GM12878 (cell line): ENCODE results near the gene GSTA1. TPM values are rescaled to one million over a fixed set of nuclear protein-coding genes. Genes with fewer than 3 reads are reported as not detected.

ENCODE experiments used
- ATAC-seq: fragments of 200-7000 bp; cut with Tn5 transposase; 3 replicates; pipeline ENCODE4 v1.9.1; 2020; ENCODE audit warnings: mild to moderate bottlenecking, moderate library complexity
- BruUV-seq: library from RNA; stranded (reverse); fragments of 400-500 nt; replicated peaks from 2 replicates; lab custom pipeline; 2021; lab: Mats Ljungman, UMichigan
- CTCF ChIA-PET: fragments of 300-600 bp; sonication (Branson Sonifier 250); formaldehyde crosslinking; extraction: SDS; loops from one replicate; lab custom pipeline; 2021; ENCODE audit warnings: inconsistent platforms; lab: Yijun Ruan, JAX
- POLR2A ChIA-PET: fragments of 350-600 bp; formaldehyde crosslinking; extraction: SDS; loops from one replicate; lab custom pipeline; 2021; ENCODE audit warnings: inconsistent platforms; lab: Charles Lee
- RAD21 ChIA-PET: fragments of 300-600 bp; sonication (Branson Sonifier 250); formaldehyde crosslinking; loops from one replicate; lab custom pipeline; 2023; ENCODE audit warnings: antibody characterized with exemption; ENCODE audit not compliant: unreplicated experiment; lab: Charles Lee
- SMC1A ChIA-PET: fragments of 300-600 bp; sonication (Branson Sonifier 250); formaldehyde crosslinking; loops from one replicate; lab custom pipeline; 2023; ENCODE audit not compliant: unreplicated experiment, uncharacterized antibody; lab: Charles Lee
- DNase-seq: peaks from one replicate; pipeline ENCODE4 v3.0.0-alpha.2; 2011; ENCODE audit warnings: low read depth, low spot score
- FAIRE-seq: peaks from 3 replicates; lab custom pipeline; 2011; peaks lifted over from hg19 to GRCh38; lab: Jason Lieb, UNC
- H2AFZ ChIP-seq: 2 replicates; pipeline ENCODE4 v1.6.0; 2011; ENCODE audit warnings: low read depth, low read length, control low read depth; ENCODE audit not compliant: control insufficient read depth
- H3K27ac ChIP-seq: 2 replicates; pipeline ENCODE4 v1.5.1; 2011; ENCODE audit warnings: control low read depth; ENCODE audit not compliant: control insufficient read depth, insufficient read depth
- H3K27me3 ChIP-seq, 2 experiments: replicated peaks in 1 of 2; 2 replicates each; pipeline versions ENCODE4 v1.6.0 to v1.6.1; 2011; ENCODE audit warnings: low read length in 1 of 2; ENCODE audit not compliant: control insufficient read depth in 2 of 2, insufficient read depth in 2 of 2
- H3K36me3 ChIP-seq, 2 experiments: 2 replicates each; pipeline ENCODE4 v1.5.1; 2011; ENCODE audit warnings: low read length in 1 of 2; ENCODE audit not compliant: control insufficient read depth in 2 of 2, insufficient read depth in 2 of 2
- H3K4me1 ChIP-seq: 2 replicates; pipeline ENCODE4 v1.6.1; 2011; ENCODE audit warnings: mild to moderate bottlenecking, low read length, moderate library complexity, mixed read lengths; ENCODE audit not compliant: control insufficient read depth, insufficient read depth
- H3K4me2 ChIP-seq: 2 replicates; pipeline ENCODE4 v1.6.0; 2011; ENCODE audit warnings: control low read depth; ENCODE audit not compliant: control insufficient read depth, insufficient read depth
- H3K4me3 ChIP-seq: fragments of 200-600 bp; sonication (generic); 2 replicates; pipeline ENCODE4 v1.5.1; 2016
- H3K79me2 ChIP-seq: 2 replicates; pipeline ENCODE4 v1.6.0; 2011; ENCODE audit warnings: low read length; ENCODE audit not compliant: control insufficient read depth, insufficient read depth
- H3K9ac ChIP-seq: 2 replicates; pipeline ENCODE4 v1.8.0; 2011; ENCODE audit warnings: low read length, control low read depth, mixed read lengths; ENCODE audit not compliant: control insufficient read depth, insufficient read depth
- H3K9me3 ChIP-seq: replicated peaks from 3 replicates; pipeline ENCODE4 v1.5.1; 2011; ENCODE audit warnings: mild to moderate bottlenecking, low read length; ENCODE audit not compliant: control insufficient read depth, insufficient read depth
- H4K20me1 ChIP-seq: 2 replicates; pipeline ENCODE4 v1.6.0; 2011; ENCODE audit not compliant: control insufficient read depth, insufficient read depth
- CBX3 ChIP-seq: fragments of 200-600 bp; sonication (generic); IDR thresholded peaks from 2 replicates; pipeline ENCODE4 v1.6.1; 2016; ENCODE audit warnings: low read depth, borderline replicate concordance
- CBX5 ChIP-seq: sonication (generic); IDR thresholded peaks from 2 replicates; pipeline ENCODE4 v1.6.1; 2016; ENCODE audit warnings: low read depth, moderate library complexity, mild to moderate bottlenecking, inconsistent platforms
- CTCF ChIP-seq, 3 experiments: IDR thresholded peaks in 2 of 3; conservative IDR thresholded peaks in 1 of 3; 2 replicates each; pipeline ENCODE4 v1.5.1; 2011; ENCODE audit warnings: low read depth in 3 of 3, low read length in 3 of 3, mild to moderate bottlenecking in 3 of 3, control low read depth in 2 of 3, moderate library complexity in 2 of 3, inconsistent platforms in 1 of 3, mixed read lengths in 1 of 3; ENCODE audit not compliant: control insufficient read depth in 2 of 3, insufficient read depth in 1 of 3; ENCODE audit errors: extremely low read depth in 1 of 3
- KLF5 ChIP-seq: fragments of 450-650 bp; IDR thresholded peaks from 2 replicates; pipeline ENCODE4 v1.6.1; 2014; ENCODE audit warnings: mild to moderate bottlenecking; ENCODE audit not compliant: partially characterized antibody
- MXI1 ChIP-seq: fragments of 150-350 bp; IDR thresholded peaks from 2 replicates; pipeline ENCODE4 v1.6.1; 2011; ENCODE audit warnings: low read depth, mild to moderate bottlenecking, inconsistent platforms, low read length, improper control_type of control experiment
- POLR2AphosphoS5 ChIP-seq: IDR thresholded peaks from 2 replicates; pipeline ENCODE4 v1.6.1; 2011; ENCODE audit warnings: mild to moderate bottlenecking, low read length, inconsistent platforms
- RAD21 ChIP-seq: IDR thresholded peaks from 2 replicates; pipeline ENCODE4 v1.6.1; 2011; ENCODE audit warnings: mild to moderate bottlenecking, low read depth, low read length, moderate library complexity; ENCODE audit not compliant: insufficient read depth
- RB1 ChIP-seq: fragments of 450-650 bp; formaldehyde crosslinking; IDR thresholded peaks from 2 replicates; pipeline ENCODE4 v1.6.1; 2017; ENCODE audit warnings: mild to moderate bottlenecking, borderline replicate concordance
- RBBP5 ChIP-seq: fragments of 200-600 bp; sonication (generic); conservative IDR thresholded peaks from 2 replicates; pipeline ENCODE4 v1.6.1; 2016
- SMC3 ChIP-seq: IDR thresholded peaks from 2 replicates; pipeline ENCODE4 v1.6.1; 2011; ENCODE audit warnings: low read length, improper control_type of control experiment, borderline replicate concordance
- SREBF1 ChIP-seq: IDR thresholded peaks from 2 replicates; pipeline ENCODE4 v1.6.1; 2012; ENCODE audit warnings: mild to moderate bottlenecking, low read length
- USF1 ChIP-seq: IDR thresholded peaks from 2 replicates; pipeline ENCODE4 v1.6.1; 2011; ENCODE audit warnings: borderline replicate concordance, low read depth, mild to moderate bottlenecking, moderate library complexity, mixed read lengths, low read length; ENCODE audit not compliant: insufficient read depth; ENCODE audit errors: extremely low read length
- WGBS: methylation state at CpG from one replicate; pipeline ENCODE4 v1.1.6; 2016; ENCODE audit warnings: low lambda C conversion rate; ENCODE audit not compliant: insufficient replicate concordance, insufficient coverage; ENCODE audit errors: missing lambda C conversion rate; 5-methylcytosine and 5-hydroxymethylcytosine counted together
- in situ Hi-C: fragments of 300-500 bp; cut with MboI; formaldehyde crosslinking; loops from 9 replicates; pipeline ENCODE4 v1.14.3; 2018; ENCODE audit warnings: mixed read lengths
- intact Hi-C: fragments of 100-400 bp; cut with micrococcal nuclease; formaldehyde crosslinking; loops from one replicate; pipeline ENCODE4 v1.14.2; 2022; ENCODE audit not compliant: unreplicated experiment
- polyA plus RNA-seq, 11 experiments: library from polyadenylated mRNA; depleted of rRNA in 4 of 11; unstranded in 6 of 11; stranded (reverse) in 5 of 11; fragments of >200 nt; fragmentation: Nextera tagmentation in 4 of 11; fragmentation: Illumina TruSeq in 1 of 11; extraction: Ambion mirVana in 4 of 11; extraction: Trizol in 1 of 11; gene quantifications; 1 replicate in 1 of 11; 2 replicates in 10 of 11; pipeline versions ENCODE4 v1.2.1 to v1.2.3, GENCODE V29; 2011 to 2016; ENCODE audit warnings: inconsistent platforms in 2 of 11, missing spikeins in 2 of 11, low read depth in 1 of 11
- total RNA-seq, 4 experiments: library from RNA; depleted of rRNA in 3 of 4; stranded (reverse); fragments of >200 nt in 3 of 4; fragmentation: Illumina TruSeq in 1 of 4; extraction: Trizol in 1 of 4; gene quantifications; 2 replicates each; pipeline versions ENCODE4 v1.2.1 to v1.2.3, GENCODE V29; 2013 to 2021

The GSTA1 gene
- total and polyA plus RNA-seq, 10 of the 15 experiments (the other 5 are each of a cell fraction or from before 2014, with no cell fraction given): 0.51 TPM; not detected in 9

- TF ChIP-seq KLF5: no peak
- TF ChIP-seq POLR2AphosphoS5: no peak
- no peak for TF ChIP-seq MXI1
- TF ChIP-seq CBX5: no peak
- TF ChIP-seq RBBP5: no peak
- no peak for TF ChIP-seq USF1
These were observed 37.4 kb upstream of the GSTA1 start, which contains the start of gene GSTA5 (continued) for GRCh38 chr6:52840763-52841585.

GRCh38 chr6:52839124-52840055, 35.8 kb upstream of the GSTA1 start:
- FAIRE-seq: peak; percentile 41
- WGBS: 47% methylated on average over 20 of the region's 20 CpGs
- in situ Hi-C loops (no loop called here), intact Hi-C loops (no loop called here)
- no peak overlapping the region for H3K4me3 ChIP-seq
- H3K79me2 ChIP-seq: no peaks in the 10 kb centered on the region
- no TSS peak for BruUV-seq
- CTCF ChIA-PET: interaction anchor here (0.6 to 1.2 kb wide), 3 partner anchors 10 to 866 kb away, joined by 3 read pairs; no protein-coding TSS in a partner anchor
- no peaks in the 10 kb centered on the region for H3K4me1 ChIP-seq
- H4K20me1 ChIP-seq: no peaks in the 10 kb centered on the region
- RAD21 ChIA-PET: no interaction called here
- no peak for DNase-seq
- H3K36me3 ChIP-seq: no peaks in the 10 kb centered on the region
- no peaks in the 10 kb centered on the region for H3K27me3 ChIP-seq
- TF ChIP-seq RB1 (no peak), CTCF (IDR thresholded peaks at IDR 0.05 in 2 of 3, conservative IDR thresholded peaks at IDR 0.05 in 1 of 3; ENCODE audit: control insufficient read depth in 2 of 3, extremely low read depth in 1 of 3, insufficient read depth in 1 of 3, low read depth in 3 of 3, low read length in 3 of 3) (peak; percentile 61 to 80 (median 78)), SMC3 (peak; percentile 29; the same call in 1 of the 2 replicates), CBX3 (no peak), SREBF1 (no peak), RAD21 (peak; percentile 40; the same call in 1 of the 2 replicates)
- TF ChIP-seq, all 136 proteins: peak for 3
- Histone ChIP-seq H2AFZ (no peak overlapping the region), H3K9ac (no peak overlapping the region), H3K4me2 (no peak overlapping the region), H3K9me3 (no peaks in the 10 kb centered on the region), H3K27ac (no peak overlapping the region)
- ATAC-seq: peak; percentile 89
- ChIA-PET POLR2A (no interaction called here), SMC1A (no interaction called here)
